Ovary (tissue), 3 donors: Measurements from ENCODE around the gene HLA-B.

Source experiments
- CTCF ChIP-seq, 3 donors: fragments of 450-650 bp in 2 of 3; fragments of 200-600 bp in 1 of 3; IDR thresholded peaks; one replicate each; pipeline versions ENCODE4 v1.5.1 to v1.8.0; 2016 to 2022; ENCODE audit warnings: antibody characterized with exemption in 3 of 3, mild to moderate bottlenecking in 1 of 3
- EP300 ChIP-seq: sonication (generic); formaldehyde crosslinking; IDR thresholded peaks from one replicate; pipeline ENCODE4 v1.6.1; 2017; ENCODE audit warnings: antibody characterized with exemption
- donor health status: DM: no; HTN: no; CAD: no.

- TF ChIP-seq CTCF (IDR thresholded peaks at IDR 0.05) (no peak), EP300 (no peak)
These were observed 47.3 kb downstream of the HLA-B start for GRCh38 chr6:31309641-31310040.
